SW480 (cell line): ENCODE measurements around the gene VAC14.
"Not testable (repeated sequence)": the region's sequence is repeated elsewhere in the genome, so short reads cannot be mapped to it uniquely, and the experiment has no call there.

Experiments used
- DNase-seq: peaks from one replicate; pipeline ENCODE4 v3.0.0-alpha.2; 2016; ENCODE audit warnings: low spot score

Gene VAC14

DNA sequence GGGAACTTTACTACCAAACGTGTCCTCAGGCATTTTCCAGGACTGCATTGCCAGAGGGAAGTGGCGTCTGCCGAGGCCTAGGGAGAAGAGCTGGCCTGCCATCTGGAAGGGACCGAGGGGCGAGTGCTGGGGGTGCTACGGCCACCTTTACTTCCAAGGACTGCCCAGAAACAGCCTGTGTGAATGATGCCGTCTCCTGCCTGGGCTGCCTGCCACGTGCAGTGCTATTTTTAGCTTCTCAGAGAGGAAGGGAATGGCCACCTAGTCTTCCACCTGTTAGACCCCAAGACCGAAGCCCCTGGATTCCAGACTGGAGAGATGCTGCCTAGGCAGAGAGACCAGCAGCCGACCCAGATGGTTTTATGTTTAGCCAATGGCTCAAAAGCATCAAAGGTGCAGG is 57.2 kb downstream of the VAC14 start:
- DNase-seq: no peak

DNA sequence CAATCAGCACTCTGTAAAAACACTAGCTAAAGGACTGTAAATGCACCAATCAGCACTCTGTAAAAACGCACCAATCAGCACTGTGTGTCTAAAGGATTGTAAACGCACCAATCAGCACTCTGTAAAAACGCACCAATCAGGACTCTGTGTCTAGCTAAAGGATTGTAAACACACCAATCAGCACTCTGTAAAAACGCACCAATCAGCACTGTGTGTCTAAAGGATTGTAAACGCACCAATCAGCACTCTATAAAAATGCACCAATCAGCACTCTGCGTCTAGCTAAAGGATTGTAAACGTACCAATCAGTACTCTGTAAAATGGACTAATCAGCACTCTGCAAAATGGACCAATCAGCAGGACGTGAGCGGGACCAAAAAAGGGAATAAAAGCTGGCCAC is 58.0 kb downstream of the VAC14 start:
- DNase-seq: not testable (repeated sequence)

DNA sequence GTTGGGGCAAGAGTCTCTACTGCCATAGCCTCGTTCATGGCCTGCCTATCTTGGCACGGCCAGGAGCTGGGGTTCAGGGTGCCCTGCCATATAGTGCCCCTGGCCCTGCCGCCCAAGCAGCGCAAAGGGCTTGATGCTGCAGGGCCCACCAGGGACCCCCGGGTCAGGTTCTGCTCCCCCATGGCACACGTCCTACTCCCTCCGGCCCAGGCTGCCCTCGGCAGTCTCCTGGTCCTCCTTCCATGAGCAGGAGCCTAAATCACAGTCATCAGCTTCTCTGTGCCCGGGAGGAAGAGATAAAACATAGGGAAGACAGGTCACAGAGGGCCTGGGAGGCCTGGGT is 59.2 kb downstream of the VAC14 start:
- DNase-seq: no peak

DNA sequence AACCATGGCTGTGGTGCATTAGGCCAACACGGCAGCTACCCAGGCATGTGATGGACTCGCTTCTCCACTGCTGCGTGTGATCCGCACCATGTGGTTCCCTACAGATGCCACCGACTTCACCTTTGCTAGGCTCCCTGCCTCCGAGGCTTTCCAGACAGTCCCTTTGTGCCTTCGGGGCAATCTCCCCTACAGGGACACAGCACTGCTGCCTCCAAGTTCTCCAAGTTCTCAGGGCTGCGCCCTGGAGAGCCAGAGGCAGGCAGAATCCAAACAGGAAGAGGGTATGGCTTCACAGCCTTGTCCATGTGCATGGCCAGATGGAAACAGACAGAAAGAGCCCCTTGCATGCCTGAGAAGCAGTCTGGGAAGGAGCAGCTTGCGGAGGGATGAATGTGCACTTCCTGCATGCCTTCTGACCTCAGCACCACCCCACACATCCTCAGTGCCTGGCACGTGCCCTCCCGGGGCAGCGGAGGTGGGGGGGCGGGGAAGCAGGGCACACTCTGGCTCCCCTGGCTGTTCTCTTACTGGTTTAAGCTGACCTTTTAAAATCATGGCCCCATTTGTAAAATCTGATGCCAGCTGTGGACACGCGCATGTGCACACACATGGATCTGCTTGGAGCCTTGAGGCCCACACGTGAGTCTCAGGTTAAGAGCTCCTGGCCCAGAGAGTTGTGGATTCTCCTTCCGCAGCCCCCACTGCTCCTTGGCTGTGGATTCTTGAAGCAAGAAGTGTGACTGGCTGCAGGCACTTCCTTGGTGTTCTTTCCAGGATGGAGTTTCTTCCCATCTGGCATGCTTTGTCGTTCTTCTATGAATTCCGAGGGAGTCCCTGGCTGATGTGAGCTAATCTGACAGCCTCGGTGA is 59.8 kb downstream of the VAC14 start:
- peak; percentile 28 for DNase-seq

DNA sequence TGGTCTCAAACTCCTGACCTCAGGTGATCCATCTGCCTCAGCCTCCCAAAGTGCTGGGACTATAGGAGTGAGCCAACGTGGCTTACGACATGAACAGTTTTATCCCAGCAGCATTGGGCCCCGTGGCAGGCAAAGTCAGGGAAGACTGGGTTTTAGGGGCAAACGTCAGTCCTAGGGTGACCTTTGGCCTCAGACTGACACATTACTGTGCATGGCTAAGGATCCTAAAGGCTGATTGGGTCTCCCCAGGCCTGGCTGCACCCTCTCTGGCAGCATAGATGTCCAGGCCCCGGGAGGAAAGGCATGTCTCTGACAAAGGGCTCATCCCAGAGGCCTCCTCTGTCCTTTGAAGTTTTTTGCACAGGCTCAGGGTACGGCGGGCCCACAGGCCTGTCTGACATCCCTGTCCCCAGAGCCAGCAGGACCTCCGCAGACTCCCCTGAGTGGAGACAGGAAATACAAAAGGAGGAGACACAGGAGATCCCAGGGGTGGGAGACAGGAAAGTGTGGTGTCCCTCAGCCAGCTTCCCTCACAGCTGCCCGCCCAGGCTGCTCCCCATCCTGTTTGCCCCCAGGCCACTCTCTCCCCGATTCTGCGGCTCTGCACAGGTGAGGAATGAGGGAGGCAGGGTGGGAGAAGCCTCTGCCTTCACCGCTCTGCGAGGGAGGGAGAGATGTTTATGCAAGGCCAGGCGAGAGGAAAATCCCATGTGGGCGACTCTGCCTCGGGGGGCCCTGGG is 60.6 kb downstream of the VAC14 start:
- no peak for DNase-seq

DNA sequence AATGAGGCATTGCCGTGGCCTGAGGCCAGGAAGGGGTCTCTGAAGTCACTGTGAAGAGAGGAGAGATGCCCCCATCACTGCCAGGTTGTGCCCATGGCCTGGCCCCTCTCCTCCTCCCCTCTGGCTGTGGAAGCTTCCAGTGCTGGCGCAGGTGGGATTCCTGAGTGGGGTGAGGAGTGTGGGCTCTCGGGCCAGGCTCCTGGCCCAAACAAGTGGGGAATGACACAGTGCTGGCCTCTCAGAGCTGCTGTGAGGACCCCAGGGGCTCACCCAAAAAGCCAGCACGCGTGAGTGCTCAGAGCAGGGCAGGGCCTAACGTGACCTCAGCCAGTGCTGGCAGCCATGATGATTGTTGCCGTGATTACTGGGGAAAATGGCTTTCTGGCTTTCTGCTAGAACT is 61.6 kb downstream of the VAC14 start:
- DNase-seq: no peak

DNA sequence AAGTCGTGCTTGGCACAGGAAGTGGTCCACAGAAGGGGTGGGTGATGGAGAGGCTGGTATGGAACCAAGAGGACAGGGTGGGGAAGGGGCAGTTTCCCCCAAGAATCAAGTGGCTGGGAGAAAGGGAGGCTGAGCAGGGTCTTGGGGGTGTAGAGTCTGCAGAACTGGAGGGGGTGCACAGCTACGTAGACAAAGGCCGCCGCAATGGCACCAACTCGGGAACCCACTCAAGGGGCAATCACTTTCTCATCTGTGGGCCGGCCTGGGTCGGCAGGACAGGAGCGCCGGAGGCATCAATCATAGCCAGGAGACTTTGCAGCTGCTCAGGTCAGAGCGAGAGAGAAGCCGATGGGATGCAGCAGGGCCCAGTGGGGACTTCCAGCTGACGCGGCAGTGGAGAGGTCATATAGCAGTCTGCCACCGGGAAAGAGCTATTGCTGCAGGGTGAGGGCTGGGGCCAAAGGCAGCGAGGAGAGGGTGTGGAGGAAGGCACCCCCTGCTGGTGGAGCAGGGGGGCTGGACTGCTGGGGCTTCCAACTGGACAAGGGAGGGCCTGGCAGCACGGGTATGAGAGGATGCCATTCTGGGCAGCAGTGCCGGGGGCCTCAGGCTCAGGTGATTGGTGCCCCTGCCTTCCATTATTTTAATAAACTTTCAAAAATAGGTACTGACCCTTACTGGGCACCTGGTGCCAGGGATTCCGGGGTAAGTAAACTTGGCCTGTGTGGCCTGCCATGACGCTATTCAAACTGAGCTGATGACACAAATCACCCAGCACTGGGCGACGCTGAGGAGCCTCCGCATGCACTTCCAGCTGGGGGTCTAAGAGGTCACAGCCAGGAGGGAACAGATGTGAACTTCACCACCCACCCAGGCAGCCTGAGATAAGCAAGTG is 62.6 kb downstream of the VAC14 start:
- DNase-seq: peak; percentile 9

DNA sequence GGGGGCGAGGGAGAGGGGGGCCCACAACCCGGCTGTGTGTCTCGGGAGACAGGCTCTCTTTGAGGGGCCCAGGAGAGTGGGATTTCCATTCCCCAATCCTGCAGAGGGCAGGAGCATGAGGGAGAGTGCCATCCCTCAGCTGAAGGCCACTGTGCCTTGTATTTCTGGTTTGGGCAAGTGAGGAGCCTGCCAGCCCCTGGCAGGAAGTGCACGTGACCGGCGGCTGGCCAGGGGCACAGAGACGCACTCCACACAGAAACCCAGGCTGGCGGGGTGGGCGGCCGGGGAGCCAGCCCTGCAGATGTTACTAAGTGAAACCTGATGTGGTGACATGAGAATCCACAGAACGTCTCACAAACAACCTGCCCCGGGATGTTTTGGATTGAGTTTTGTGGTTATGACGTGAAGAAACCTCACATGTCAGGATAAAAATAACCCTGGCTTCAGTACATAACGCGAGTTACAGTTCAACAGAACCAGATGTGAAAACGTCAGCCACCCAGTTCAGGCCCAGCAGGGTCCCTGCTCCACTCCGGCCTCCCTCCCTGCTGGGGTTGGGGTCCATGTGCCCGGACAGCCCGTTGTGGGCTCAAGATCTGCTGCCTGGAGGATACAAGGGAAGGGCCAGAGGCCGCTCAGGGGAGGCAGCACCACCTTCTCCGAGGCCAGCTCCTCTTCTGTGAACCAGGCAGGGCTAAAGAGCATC is 63.4 kb downstream of the VAC14 start:
- DNase-seq: no peak

DNA sequence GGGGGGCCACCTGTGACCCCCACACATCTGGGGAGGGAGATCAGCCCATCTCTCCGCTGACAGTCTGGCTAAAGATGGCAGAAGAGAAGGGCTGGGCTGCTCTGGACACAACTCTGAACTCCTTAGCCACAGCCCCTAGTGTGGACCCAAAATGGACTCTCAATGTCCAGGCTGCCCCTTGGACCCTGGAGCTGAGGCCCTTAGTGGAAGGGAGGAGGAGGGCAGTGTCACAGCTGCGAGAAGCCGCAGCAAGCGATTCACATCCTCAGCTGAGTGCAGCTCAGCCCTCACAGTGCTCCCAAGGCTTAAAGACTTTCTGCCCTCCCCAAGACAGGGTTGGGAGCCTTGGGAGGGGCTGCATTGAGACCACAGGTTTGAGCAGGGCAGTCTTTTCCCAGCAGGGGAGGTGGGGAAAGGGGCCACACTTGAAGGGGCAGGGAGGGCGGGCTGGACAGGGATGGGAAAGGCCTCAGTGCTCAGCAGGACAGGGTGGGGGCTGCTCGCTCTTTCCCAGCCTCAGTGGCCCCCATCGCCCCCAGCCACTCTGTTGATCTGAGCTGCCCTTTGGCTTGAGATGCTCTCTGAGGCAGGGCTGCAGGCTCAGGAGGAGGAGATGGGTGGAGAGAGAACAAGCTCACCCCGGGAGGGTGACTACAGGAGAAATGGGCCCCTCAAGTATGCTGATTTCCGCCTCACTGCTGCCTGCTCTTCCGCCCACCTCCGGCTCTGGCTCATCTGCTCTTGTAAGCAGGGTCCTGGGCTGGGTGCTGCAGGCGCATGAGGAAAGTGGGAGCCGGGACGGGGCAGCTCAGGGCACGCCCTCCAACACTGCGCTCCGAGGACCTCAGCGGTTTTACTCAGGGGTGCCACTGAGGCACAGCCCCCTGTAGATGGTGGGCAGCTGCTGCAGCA is 64.2 kb downstream of the VAC14 start:
- no peak for DNase-seq

DNA sequence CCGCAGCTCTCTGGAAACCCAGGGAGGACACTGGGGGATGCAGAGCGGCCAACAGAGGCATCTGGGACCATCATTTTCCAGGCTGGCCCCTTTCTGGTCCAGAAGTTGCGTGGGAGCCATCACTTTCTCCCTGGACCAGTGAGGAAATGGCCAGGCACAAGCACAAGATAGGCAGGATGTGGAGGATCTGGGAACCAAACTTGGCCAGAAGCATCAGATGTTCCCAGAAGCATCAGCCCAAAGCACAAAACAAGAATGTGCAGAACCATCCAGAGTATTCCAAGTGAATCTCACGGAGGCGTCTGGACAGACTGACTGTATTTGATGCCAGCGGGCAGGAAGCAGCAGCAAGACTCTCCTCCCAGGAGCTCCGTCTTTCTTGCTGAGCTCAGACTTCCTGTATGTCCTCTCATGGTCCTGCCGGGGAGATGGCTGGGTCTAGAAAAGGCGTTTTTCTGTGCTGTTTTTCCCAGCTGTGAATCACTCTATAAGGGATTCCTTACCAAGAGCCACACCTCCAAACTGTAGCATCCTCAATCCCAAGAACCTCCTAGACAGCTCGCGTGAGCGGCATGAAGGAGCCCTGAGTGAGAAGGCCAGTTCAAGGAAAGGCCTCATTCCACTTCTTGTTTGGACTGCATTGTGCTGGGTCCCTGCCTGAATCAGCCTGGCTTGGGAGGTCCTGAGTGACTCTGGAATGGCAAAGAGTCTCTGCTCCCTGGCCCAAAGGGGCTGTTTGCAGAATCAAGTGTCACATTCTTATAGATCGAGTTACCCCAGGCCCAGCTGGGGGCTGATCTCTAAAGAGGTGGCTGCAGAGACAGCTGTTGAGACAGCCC is 65.6 kb downstream of the VAC14 start:
- DNase-seq: no peak

DNA sequence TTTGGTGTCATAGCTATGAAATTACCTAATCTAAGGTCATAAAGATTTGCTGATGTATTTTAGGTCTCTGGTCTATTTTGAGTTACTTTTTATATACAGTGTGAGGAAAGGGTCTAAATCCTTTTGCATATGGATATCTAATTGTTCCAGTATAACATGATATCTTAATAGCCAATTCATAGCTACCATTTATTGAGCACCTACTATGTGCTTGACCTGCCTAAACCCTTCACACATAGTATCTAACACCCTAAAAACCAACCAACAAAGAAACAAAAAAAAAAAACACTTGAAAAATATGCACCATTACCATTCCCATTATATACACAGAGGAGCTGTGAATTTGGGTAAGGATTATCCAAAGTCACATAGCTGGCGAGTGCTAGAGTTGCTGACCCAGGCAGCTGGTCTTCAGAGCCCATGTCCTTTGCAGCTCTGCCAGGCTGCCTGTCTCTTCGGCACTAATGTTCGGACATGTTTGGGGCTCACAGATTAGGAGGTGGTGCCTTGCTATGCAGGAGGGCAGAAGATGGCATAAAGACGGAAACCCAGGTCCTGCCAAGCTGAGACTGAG is 66.3 kb downstream of the VAC14 start:
- no peak for DNase-seq

DNA sequence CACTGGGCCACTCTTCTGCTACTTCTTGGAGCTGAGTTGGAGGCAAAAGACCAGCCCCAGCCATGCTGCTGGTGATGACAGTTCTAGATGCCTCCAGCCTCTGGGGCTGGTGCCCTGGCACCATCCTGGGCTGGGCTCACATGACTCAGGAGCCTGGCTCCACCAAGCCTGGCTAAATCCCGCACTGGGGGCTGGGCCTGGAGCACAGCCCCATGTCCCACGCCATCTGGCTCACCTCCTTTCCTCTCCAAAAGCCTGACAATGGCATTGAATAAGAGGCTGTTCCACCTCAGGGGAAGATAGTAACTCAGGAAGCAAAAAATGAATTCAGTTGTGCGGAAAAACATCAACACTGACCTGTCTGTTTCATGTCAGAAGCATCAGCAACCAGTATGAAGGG is 70.0 kb downstream of the VAC14 start:
- no peak for DNase-seq

DNA sequence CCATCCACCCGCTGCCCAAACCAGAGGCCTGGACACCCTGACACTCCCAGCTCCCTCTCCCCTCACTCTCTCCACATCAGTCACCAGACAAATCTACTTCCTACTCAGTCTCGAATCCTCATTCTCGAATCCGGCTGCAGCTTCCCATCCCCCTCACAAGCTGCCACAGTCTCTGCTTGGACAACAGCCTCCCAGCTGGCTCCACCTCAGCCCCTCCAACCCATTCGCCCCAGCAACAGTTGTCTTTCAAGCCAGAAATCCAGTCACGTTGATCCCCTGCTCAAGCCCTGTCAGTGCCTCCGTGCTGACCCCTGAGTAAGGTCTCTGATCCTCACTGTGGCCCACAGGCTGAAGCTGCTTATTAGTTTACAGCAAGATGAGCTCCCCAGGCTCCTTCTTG is 70.9 kb downstream of the VAC14 start:
- no peak for DNase-seq

DNA sequence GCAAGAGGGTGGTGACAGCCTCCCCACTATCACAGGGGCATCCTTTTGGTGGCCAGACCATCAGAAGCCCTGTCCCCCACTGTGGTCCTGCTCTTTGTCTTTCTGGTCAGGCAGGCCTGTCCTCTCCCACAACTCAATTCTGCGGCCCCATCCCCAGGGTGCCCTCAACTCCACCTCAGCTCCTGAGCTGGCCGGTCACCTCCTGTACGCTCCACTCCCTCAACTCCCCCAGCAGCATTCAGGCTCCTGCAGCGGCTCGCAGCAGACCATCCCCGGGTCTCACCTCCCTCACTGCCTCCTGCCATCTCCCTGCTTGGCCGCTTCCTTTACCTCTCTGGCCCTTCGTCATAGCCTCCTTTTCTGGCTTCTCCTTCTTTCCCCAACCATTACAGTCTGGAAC is 71.7 kb downstream of the VAC14 start:
- DNase-seq: no peak

DNA sequence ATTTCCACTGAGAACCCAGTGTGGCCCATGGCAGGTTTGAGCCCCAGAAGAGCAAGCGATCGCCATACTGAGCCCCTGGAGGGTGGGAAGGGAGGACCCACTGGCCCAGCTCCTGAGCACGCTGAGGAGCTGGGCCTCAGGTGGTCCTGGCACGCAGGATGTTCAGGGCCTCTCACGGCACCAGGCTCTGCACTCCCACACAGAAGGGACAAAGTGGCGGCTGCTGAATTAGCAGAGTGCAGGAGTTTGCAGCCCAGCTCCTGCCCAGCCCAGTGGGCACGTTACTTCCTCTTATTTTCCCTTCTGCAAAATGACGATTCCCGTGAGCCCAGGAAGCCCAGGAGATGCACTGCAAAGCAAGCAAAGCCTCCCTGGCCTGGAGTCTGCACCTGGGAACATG is 72.8 kb downstream of the VAC14 start:
- no peak for DNase-seq

DNA sequence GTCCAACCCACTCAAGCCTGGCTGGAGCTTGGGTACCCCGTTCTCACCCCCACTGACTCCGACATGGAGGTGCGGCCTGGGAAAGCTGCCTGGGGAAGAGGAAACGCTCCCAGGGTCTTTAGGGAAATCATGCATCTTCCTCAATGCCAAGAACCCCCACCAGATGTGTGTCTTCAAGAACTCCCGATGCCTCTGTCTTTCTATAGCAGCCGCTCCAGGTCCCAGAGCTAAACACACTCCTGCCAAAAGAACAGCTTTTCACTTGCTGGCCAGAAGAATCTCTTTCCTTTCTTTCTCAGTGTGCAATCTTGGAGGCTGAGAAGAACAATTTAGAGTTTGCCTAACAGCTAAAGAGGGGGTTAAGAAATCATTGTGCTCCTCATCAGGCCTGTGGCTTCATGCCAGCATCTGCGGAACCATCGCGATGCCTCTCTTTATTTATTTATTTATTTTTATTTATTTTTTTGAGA is 74.0 kb downstream of the VAC14 start:
- no peak for DNase-seq

DNA sequence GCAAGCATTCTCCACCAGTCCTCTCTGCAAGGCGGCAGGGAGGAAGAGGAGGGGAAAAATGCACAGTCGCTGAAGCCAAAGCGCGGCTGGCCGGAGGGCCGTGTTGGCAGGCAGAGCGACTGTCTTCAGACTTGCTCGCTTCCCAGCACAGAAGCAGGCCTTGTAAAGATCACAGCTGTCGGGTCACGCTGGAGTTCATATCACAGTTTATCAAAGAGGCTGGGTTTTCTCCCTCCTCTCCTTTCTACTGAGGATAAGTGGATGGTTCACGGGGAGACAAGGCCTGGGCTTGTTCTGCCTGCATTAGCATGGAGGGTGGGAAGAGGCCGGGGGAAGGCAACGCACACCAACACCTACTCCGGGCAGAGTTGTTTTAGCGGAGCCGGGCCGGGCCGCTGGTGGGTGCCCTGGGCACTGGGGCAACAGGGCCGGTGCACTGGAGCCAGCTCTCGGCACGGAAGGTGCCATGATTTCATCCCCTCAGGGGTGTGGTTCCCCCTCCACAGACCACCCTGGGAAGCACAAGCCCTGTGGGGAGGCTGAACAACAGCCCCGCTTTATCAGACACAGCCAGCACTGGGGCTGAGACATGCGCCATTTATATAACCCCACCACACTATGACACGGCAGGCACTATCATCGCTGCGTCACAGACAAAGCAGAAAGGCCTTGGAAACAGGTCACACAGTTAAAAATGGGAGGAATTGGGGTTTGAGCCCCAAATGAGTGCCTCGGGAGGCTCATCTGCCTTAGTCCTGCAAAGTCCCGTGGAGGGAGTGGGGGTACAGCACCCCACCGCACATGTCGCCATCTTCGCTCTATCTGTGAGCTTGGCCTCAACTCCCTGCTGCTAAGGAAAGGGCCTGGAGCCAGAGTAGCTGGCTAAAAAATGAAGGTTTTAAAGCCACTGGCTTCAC is 74.8 kb downstream of the VAC14 start:
- no peak for DNase-seq
